HCT116 (cell line): ENCODE measurements around the gene FOXO6. TPM values are rescaled to one million over a fixed set of nuclear protein-coding genes. Genes with fewer than 3 reads are reported as not detected.

Experiments
- ATAC-seq: fragments of 200-7000 bp; cut with Tn5 transposase; 2 replicates; pipeline ENCODE4 v1.9.1; 2020; ENCODE audit warnings: mild to moderate bottlenecking, moderate library complexity
- BruUV-seq: library from RNA; stranded (reverse); fragments of 400-500 nt; replicated peaks from 2 replicates; lab custom pipeline; 2021; lab: Mats Ljungman, UMichigan
- CTCF ChIA-PET: fragments of 300-600 bp; sonication (Branson Sonifier 250); formaldehyde crosslinking; loops from one replicate; lab custom pipeline; 2021; ENCODE audit warnings: antibody characterized with exemption; lab: Charles Lee
- POLR2A ChIA-PET: fragments of 300-600, 350-600 bp; sonication (Branson Sonifier 250); formaldehyde crosslinking; loops from one replicate; lab custom pipeline; 2021; ENCODE audit warnings: antibody characterized with exemption; lab: Charles Lee
- RAD21 ChIA-PET, 2 experiments: fragments of 300-600 bp; sonication (Branson Sonifier 250); formaldehyde crosslinking; loops; one replicate each; lab custom pipeline; 2023; ENCODE audit warnings: low total read pairs in 2 of 2; ENCODE audit not compliant: uncharacterized antibody in 2 of 2, unreplicated experiment in 2 of 2, low non-redundant PET in 1 of 2; lab: Charles Lee
- DNase-seq: peaks from one replicate; pipeline ENCODE4 v3.0.0-alpha.2; 2010; ENCODE audit warnings: low read depth, low spot score
- H2AFZ ChIP-seq: fragments of 200-600 bp; shearing (Covaris generic), sonication (generic); 2 replicates; pipeline ENCODE4 v1.6.1; 2017; ENCODE audit warnings: low read depth, mixed run types, mixed read lengths, antibody characterized with exemption, low read length; ENCODE audit not compliant: poor library complexity, severe bottlenecking
- H3K27ac ChIP-seq: 2 replicates; pipeline ENCODE4 v1.5.1; 2012; ENCODE audit warnings: low read depth, low read length
- H3K27me3 ChIP-seq: fragments of 200-600 bp; sonication (generic); 2 replicates; pipeline ENCODE4 v1.6.1; 2016; ENCODE audit warnings: mixed run types, low read length, mixed read lengths; ENCODE audit not compliant: insufficient read depth
- H3K36me3 ChIP-seq, 2 experiments: fragments of 200-500 bp in 1 of 2; fragments of 200-600 bp in 1 of 2; sonication (Bioruptor generic) in 1 of 2; sonication (generic) in 1 of 2; 2 replicates each; pipeline versions ENCODE4 v1.5.1 to v1.6.1; 2014 to 2016; ENCODE audit warnings: low read length in 2 of 2, inconsistent platforms in 1 of 2, mixed read lengths in 1 of 2, mixed run types in 1 of 2; ENCODE audit not compliant: insufficient read depth in 2 of 2, control insufficient read depth in 1 of 2
- H3K4me1 ChIP-seq, 2 experiments: fragments of 200-600 bp in 1 of 2; sonication (generic) in 1 of 2; 2 replicates each; pipeline versions ENCODE4 v1.5.1 to v1.6.1; 2012 to 2017; ENCODE audit warnings: low read length in 2 of 2, inconsistent platforms in 1 of 2, mild to moderate bottlenecking in 1 of 2, mixed read lengths in 1 of 2, mixed run types in 1 of 2, moderate library complexity in 1 of 2; ENCODE audit not compliant: insufficient read depth in 2 of 2, control insufficient read depth in 1 of 2
- H3K4me2 ChIP-seq: fragments of 200-600 bp; sonication (generic); 2 replicates; pipeline ENCODE4 v1.6.1; 2017; ENCODE audit warnings: mixed run types, low read length, mixed read lengths
- H3K4me3 ChIP-seq, 2 experiments: fragments of 200-600 bp in 1 of 2; sonication (generic) in 1 of 2; replicated peaks in 1 of 2; 2 replicates each; pipeline ENCODE4 v1.5.1; 2011 to 2016; ENCODE audit warnings: low read length in 2 of 2, control low read depth in 1 of 2, low read depth in 1 of 2, mild to moderate bottlenecking in 1 of 2, mixed read lengths in 1 of 2, mixed run types in 1 of 2
- H3K79me2 ChIP-seq: fragments of 200-600 bp; sonication (generic); 2 replicates; pipeline ENCODE4 v1.6.1; 2017; ENCODE audit warnings: mild to moderate bottlenecking, mixed run types, low read length, moderate library complexity, mixed read lengths; ENCODE audit not compliant: insufficient read depth
- H3K9ac ChIP-seq: fragments of 200-600 bp; sonication (generic); 2 replicates; pipeline ENCODE4 v1.6.1; 2016; ENCODE audit warnings: low read length, mixed read lengths
- H3K9me2 ChIP-seq: fragments of 200-600 bp; sonication (generic), shearing (Covaris generic); 2 replicates; pipeline ENCODE4 v1.6.1; 2017; ENCODE audit warnings: mixed run types, mild to moderate bottlenecking, moderate library complexity; ENCODE audit not compliant: insufficient read depth
- H3K9me3 ChIP-seq, 2 experiments: fragments of 200-500 bp in 1 of 2; fragments of 200-600 bp in 1 of 2; sonication (Bioruptor generic) in 1 of 2; sonication (generic) in 1 of 2; 2 replicates each; pipeline ENCODE4 v1.6.1; 2014 to 2017; ENCODE audit warnings: low read length in 2 of 2, mixed read lengths in 2 of 2, inconsistent platforms in 1 of 2, low read depth in 1 of 2, mild to moderate bottlenecking in 1 of 2, mixed run types in 1 of 2, moderate library complexity in 1 of 2; ENCODE audit not compliant: control insufficient read depth in 1 of 2, insufficient read depth in 1 of 2
- H4K20me1 ChIP-seq: fragments of 200-600 bp; sonication (generic), shearing (Covaris generic); 2 replicates; pipeline ENCODE4 v1.6.1; 2017; ENCODE audit warnings: mixed run types, mild to moderate bottlenecking, moderate library complexity; ENCODE audit not compliant: insufficient read depth
- CBX3 ChIP-seq: IDR thresholded peaks from 2 replicates; pipeline ENCODE4 v1.6.1; 2012; ENCODE audit warnings: low read depth
- CEBPB ChIP-seq: IDR thresholded peaks from 2 replicates; pipeline ENCODE4 v1.6.1; 2012; ENCODE audit warnings: low read depth
- EZH2phosphoT487 ChIP-seq: fragments of 200-600 bp; IDR thresholded peaks from 2 replicates; pipeline ENCODE4 v1.6.1; 2018; ENCODE audit warnings: antibody characterized with exemption, borderline replicate concordance
- FOSL1 ChIP-seq: IDR thresholded peaks from 2 replicates; pipeline ENCODE4 v1.6.1; 2012; ENCODE audit warnings: low read depth
- SIN3A ChIP-seq: IDR thresholded peaks from 2 replicates; pipeline ENCODE4 v1.6.1; 2012; ENCODE audit warnings: low read depth
- SP1 ChIP-seq: IDR thresholded peaks from 2 replicates; pipeline ENCODE4 v1.6.1; 2012; ENCODE audit warnings: low read depth
- YY1 ChIP-seq: IDR thresholded peaks from 2 replicates; pipeline ENCODE4 v1.6.1; 2011; ENCODE audit warnings: low read length, low read depth, moderate library complexity, mild to moderate bottlenecking; ENCODE audit not compliant: insufficient replicate concordance; ENCODE audit errors: extremely low read depth
- ZNF274 ChIP-seq: fragments of 200-500 bp; sonication (Bioruptor generic); IDR thresholded peaks from 2 replicates; pipeline ENCODE4 v1.6.1; 2014; ENCODE audit warnings: mild to moderate bottlenecking, low read depth, low read length, inconsistent platforms
- intact Hi-C: fragments of 100-400 bp; cut with micrococcal nuclease; formaldehyde crosslinking; loops from 2 replicates; pipeline ENCODE4 v1.10.0; 2022
- total RNA-seq: library from RNA; stranded (reverse); gene quantifications from one replicate; pipeline ENCODE4 v1.2.1, GENCODE V29; 2021; ENCODE audit not compliant: unreplicated experiment
- TF ChIP-seq, protein P1 (sequence below): IDR thresholded peaks from 2 replicates; pipeline ENCODE4 v1.6.1; 2012; ENCODE audit warnings: low read depth
- TF ChIP-seq, protein P2 (sequence below): IDR thresholded peaks from 2 replicates; pipeline ENCODE4 v1.6.1; 2011; ENCODE audit warnings: mild to moderate bottlenecking, low read length, moderate library complexity; ENCODE audit not compliant: insufficient replicate concordance; ENCODE audit errors: extremely low read depth

The FOXO6 gene
- total RNA-seq, 1 experiment from 2014 or later = 7.0 TPM

DNA sequence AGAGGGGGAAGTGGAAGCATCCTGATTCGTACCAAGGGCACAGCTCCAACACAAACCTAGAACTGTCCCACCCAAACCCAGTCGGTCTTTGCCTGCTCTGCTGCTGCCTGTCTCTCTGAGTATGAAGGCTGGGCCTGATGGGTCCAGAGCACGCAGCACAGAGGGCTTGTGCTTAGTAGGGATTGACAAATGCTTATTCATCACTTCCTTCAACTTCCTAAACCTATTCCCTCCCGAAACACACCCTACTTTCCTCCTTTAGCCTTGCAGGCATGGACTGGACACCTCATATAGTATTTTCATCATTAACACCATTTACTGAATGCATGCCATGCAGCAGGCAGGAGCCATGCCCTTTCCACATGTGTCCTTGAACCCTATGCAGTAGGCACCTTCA is 31.3 kb downstream of the FOXO6 start:
- CTCF ChIA-PET = no interaction called here
- no peaks in the 10 kb centered on the region for H3K9me3 ChIP-seq
- H3K4me3 ChIP-seq = no peak overlapping the region
- intact Hi-C loops = no loop called here
- peaks cover 0 to 3% of the 10 kb centered on the region in 2 experiments; a peak in 2 of 4 replicates for H3K4me1 ChIP-seq
- no peak overlapping the region for H3K27ac ChIP-seq
- RAD21 ChIA-PET = no interaction called here
- no peaks in the 10 kb centered on the region for H3K79me2 ChIP-seq
- H3K4me2 ChIP-seq = no peak overlapping the region
- no peaks in the 10 kb centered on the region for H3K36me3 ChIP-seq
- no TSS peak for BruUV-seq
- DNase-seq (no peak), ATAC-seq (no peak)
- TF ChIP-seq CBX3 = no peak
- no peak for TF ChIP-seq EZH2phosphoT487
- TF ChIP-seq, protein P1, sequence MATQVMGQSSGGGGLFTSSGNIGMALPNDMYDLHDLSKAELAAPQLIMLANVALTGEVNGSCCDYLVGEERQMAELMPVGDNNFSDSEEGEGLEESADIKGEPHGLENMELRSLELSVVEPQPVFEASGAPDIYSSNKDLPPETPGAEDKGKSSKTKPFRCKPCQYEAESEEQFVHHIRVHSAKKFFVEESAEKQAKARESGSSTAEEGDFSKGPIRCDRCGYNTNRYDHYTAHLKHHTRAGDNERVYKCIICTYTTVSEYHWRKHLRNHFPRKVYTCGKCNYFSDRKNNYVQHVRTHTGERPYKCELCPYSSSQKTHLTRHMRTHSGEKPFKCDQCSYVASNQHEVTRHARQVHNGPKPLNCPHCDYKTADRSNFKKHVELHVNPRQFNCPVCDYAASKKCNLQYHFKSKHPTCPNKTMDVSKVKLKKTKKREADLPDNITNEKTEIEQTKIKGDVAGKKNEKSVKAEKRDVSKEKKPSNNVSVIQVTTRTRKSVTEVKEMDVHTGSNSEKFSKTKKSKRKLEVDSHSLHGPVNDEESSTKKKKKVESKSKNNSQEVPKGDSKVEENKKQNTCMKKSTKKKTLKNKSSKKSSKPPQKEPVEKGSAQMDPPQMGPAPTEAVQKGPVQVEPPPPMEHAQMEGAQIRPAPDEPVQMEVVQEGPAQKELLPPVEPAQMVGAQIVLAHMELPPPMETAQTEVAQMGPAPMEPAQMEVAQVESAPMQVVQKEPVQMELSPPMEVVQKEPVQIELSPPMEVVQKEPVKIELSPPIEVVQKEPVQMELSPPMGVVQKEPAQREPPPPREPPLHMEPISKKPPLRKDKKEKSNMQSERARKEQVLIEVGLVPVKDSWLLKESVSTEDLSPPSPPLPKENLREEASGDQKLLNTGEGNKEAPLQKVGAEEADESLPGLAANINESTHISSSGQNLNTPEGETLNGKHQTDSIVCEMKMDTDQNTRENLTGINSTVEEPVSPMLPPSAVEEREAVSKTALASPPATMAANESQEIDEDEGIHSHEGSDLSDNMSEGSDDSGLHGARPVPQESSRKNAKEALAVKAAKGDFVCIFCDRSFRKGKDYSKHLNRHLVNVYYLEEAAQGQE = no peak
- TF ChIP-seq SIN3A = no peak
- no peaks in the 10 kb centered on the region; the same call in 1 of the 2 replicates for H3K27me3 ChIP-seq
- no peaks in the 10 kb centered on the region for H3K9me2 ChIP-seq
- no peak overlapping the region for H3K9ac ChIP-seq
- POLR2A ChIA-PET = no interaction called here
- no peaks in the 10 kb centered on the region for H4K20me1 ChIP-seq
- H2AFZ ChIP-seq = no peak overlapping the region

DNA sequence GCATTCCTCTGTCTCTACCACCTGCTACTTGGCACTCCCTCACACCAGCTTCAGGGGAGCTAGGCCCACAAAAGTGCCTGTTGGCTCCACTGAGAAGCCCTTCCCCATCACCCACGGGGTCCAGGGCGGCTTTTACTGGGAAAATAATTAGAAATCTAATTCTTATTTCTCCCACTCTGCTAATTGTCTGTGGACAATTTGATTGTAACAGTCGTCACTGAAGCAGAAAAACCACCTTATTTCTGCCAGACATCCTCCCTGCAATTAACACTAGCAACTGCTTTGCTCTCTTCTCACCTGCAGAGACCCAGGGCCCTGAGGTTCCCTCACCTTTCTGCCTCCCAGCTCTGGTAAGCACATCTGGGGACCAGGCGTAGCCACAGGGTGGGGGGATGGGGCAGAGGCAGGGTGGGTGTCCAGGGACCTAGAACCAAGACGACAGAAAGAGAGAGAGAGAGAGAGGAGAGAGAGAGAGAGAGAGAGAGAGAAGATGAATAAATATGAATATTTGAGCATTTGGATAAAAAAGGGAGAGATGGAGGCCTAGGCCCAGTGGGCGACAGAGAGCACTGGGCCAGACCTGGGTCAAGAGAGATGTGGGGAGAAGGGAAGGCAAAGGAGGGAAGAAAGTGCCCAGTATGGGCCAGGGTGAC is 32.6 kb downstream of the FOXO6 start:
- H3K4me2 ChIP-seq = no peak overlapping the region
- POLR2A ChIA-PET = no interaction called here
- TF ChIP-seq EZH2phosphoT487 (no peak), CEBPB (no peak), FOSL1 (no peak), SP1 (no peak), SIN3A (no peak), ZNF274 (no peak), YY1 (no peak)
- TF ChIP-seq, protein P2, sequence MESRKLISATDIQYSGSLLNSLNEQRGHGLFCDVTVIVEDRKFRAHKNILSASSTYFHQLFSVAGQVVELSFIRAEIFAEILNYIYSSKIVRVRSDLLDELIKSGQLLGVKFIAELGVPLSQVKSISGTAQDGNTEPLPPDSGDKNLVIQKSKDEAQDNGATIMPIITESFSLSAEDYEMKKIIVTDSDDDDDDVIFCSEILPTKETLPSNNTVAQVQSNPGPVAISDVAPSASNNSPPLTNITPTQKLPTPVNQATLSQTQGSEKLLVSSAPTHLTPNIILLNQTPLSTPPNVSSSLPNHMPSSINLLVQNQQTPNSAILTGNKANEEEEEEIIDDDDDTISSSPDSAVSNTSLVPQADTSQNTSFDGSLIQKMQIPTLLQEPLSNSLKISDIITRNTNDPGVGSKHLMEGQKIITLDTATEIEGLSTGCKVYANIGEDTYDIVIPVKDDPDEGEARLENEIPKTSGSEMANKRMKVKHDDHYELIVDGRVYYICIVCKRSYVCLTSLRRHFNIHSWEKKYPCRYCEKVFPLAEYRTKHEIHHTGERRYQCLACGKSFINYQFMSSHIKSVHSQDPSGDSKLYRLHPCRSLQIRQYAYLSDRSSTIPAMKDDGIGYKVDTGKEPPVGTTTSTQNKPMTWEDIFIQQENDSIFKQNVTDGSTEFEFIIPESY = no peak

More for the DNA sequence above, 32.6 kb downstream of the FOXO6 start:
- no TSS peak for BruUV-seq
- Histone ChIP-seq H3K27ac (no peak overlapping the region), H3K4me1 (no peaks in the 10 kb centered on the region; a peak in 1 of 4 replicates), H3K9me2 (no peaks in the 10 kb centered on the region), H3K27me3 (no peaks in the 10 kb centered on the region; the same call in 1 of the 2 replicates), H3K36me3 (no peaks in the 10 kb centered on the region), H3K79me2 (no peaks in the 10 kb centered on the region), H3K4me3 (no peak overlapping the region), H3K9ac (no peak overlapping the region), H2AFZ (no peak overlapping the region), H3K9me3 (no peaks in the 10 kb centered on the region), H4K20me1 (no peaks in the 10 kb centered on the region)
- ChIA-PET CTCF (no interaction called here), RAD21 (no interaction called here)
- ATAC-seq = no peak
- no peak for DNase-seq
- intact Hi-C loops = no loop called here
